ENCODE data around the gene HOXD11. TPM values are rescaled to one million over a fixed set of nuclear protein-coding genes. Genes with fewer than 3 reads are reported as not detected.

The HOXD11 gene
- total and polyA plus RNA-seq, 2 of the 4 experiments (the other 2 are of a cell fraction): not detected

- H3K4ac ChIP-seq (ENCODE audit: low read depth, low read length): no peak overlapping the region
- CTCF ChIA-PET: no interaction called here
- TF ChIP-seq RAD21 (IDR thresholded peaks at IDR 0.05; ENCODE audit: low read length): no peak
- TF ChIP-seq MAFK (IDR thresholded peaks at IDR 0.05; ENCODE audit: low read depth, low read length): no peak
- TF ChIP-seq CHD1 (IDR thresholded peaks at IDR 0.05; ENCODE audit: low read depth, low read length): no peak
- TF ChIP-seq CTCF (conservative IDR thresholded peaks at IDR 0.05; ENCODE audit: low read depth, low read length): no peak
- TF ChIP-seq RCOR1 (IDR thresholded peaks at IDR 0.05; ENCODE audit: insufficient replicate concordance, low read length): no peak
- TF ChIP-seq SMC3 (IDR thresholded peaks at IDR 0.05; ENCODE audit: low read depth, low read length): no peak
- TF ChIP-seq ELK1 (IDR thresholded peaks at IDR 0.05; ENCODE audit: borderline replicate concordance, low read depth, low read length): no peak
- no peak for TF ChIP-seq POLR2A (IDR thresholded peaks at IDR 0.05; ENCODE audit: low read depth, low read length)
- no peak for TF ChIP-seq CEBPB (IDR thresholded peaks at IDR 0.05; ENCODE audit: low read depth, low read length)
- TF ChIP-seq FOS (IDR thresholded peaks at IDR 0.05; ENCODE audit: low read depth, low read length): no peak
- TF ChIP-seq MAZ (IDR thresholded peaks at IDR 0.05; ENCODE audit: borderline replicate concordance, low read depth, low read length): no peak
- no peak for TF ChIP-seq MXI1 (IDR thresholded peaks at IDR 0.05; ENCODE audit: borderline replicate concordance, low read depth, low read length)
- peaks cover 85% of the 10 kb centered on the region for H3K27me3 ChIP-seq (ENCODE audit: control insufficient read depth, insufficient read depth, low read length)
- no peaks in the 10 kb centered on the region for H3K9me1 ChIP-seq (ENCODE audit: insufficient read depth, low read length)
- H4K8ac ChIP-seq (ENCODE audit: low read depth in 2 of 2, low read length in 2 of 2): no peak overlapping the region
- H3K4me2 ChIP-seq (ENCODE audit: low read depth, low read length): no peak overlapping the region
- no peak overlapping the region for H2AK5ac ChIP-seq (ENCODE audit: low read depth, low read length)
- in situ Hi-C loops (cut with MboI; ENCODE audit: low sequenced_read_pairs): no loop called here
- no peak overlapping the region for H3K9ac ChIP-seq (ENCODE audit: low read depth, low read length)
- no peak overlapping the region for H2BK15ac ChIP-seq (ENCODE audit: low read depth, low read length)
- H3K56ac ChIP-seq (ENCODE audit: extremely low read depth, insufficient read depth, low read length): no peak overlapping the region
- H3K9me3 ChIP-seq (ENCODE audit: control insufficient read depth, insufficient read depth, low read length): peaks cover 8% of the 10 kb centered on the region
- H3K36me3 ChIP-seq (ENCODE audit: control insufficient read depth, insufficient read depth, low read length): no peaks in the 10 kb centered on the region
- no peak overlapping the region for H3K4me3 ChIP-seq (ENCODE audit: insufficient read depth, low read depth, low read length)
- no peak overlapping the region for H4K5ac ChIP-seq (ENCODE audit: low read depth, low read length)
- H4K20me1 ChIP-seq (ENCODE audit: insufficient read depth, low read length): no peaks in the 10 kb centered on the region
- no TSS peak for BruUV-seq (replicated peaks)
- H3K4me1 ChIP-seq (ENCODE audit: control insufficient read depth, insufficient read depth, low read length): no peaks in the 10 kb centered on the region
- H2BK20ac ChIP-seq (ENCODE audit: low read depth, low read length): no peak overlapping the region
- 8% methylated on average over 12 of the region's 22 CpGs; no CpG with 5 or more reads in 1 of the 2 experiments for WGBS, 2 experiments (ENCODE audit: extremely low coverage in 2 of 2, insufficient read length in 1 of 2)
- no peak overlapping the region for H3K23ac ChIP-seq (ENCODE audit: low read depth, low read length)
- no peak overlapping the region for H2AFZ ChIP-seq (replicated peaks; ENCODE audit: low read length, poor library complexity)
- H3K14ac ChIP-seq (replicated peaks; ENCODE audit: low read depth, low read length): no peak overlapping the region
- POLR2A ChIA-PET (ENCODE audit: unreplicated experiment): no interaction called here
- H2AK9ac ChIP-seq (replicated peaks; ENCODE audit: low read depth, low read length, poor library complexity): no peak overlapping the region
- no peak for ATAC-seq (ENCODE audit: low read depth)
- H4K91ac ChIP-seq (ENCODE audit: insufficient read depth, low read depth, low read length): no peak overlapping the region
- no peak overlapping the region for H2BK120ac ChIP-seq (ENCODE audit: low read depth, low read length)
- DNase-seq: no peak
- no peak overlapping the region for H3K27ac ChIP-seq (ENCODE audit: insufficient read depth, low read length)
- no peak overlapping the region for H2BK5ac ChIP-seq (ENCODE audit: low read depth, low read length, poor library complexity, severe bottlenecking)
- H3K18ac ChIP-seq (ENCODE audit: low read depth, low read length): no peak overlapping the region
- intact Hi-C loops (cut with micrococcal nuclease): no loop called here
- dilution Hi-C loops (cut with HindIII; ENCODE audit: low sequenced_read_pairs, unreplicated experiment): no loop called here
- H3K79me1 ChIP-seq (ENCODE audit: low read depth in 1 of 2, low read length in 2 of 2): no peaks in the 10 kb centered on the region
Observed at GRCh38 chr2:176149481-176149938, 42.4 kb downstream of the HOXD11 start.
